GM21515 (cell line): ENCODE measurements around the gene CD6.

Source experiments
- ATAC-seq: cut with Tn5 transposase; IDR thresholded peaks from one replicate; pipeline ENCODE4 v1.9.1; 2021; ENCODE audit not compliant: unreplicated experiment

The CD6 gene

GRCh38 chr11:60984636-60985035 is 13.2 kb downstream of the CD6 start:
- no peak for ATAC-seq

- no peak for ATAC-seq
Observed at GRCh38 chr11:60985501-60985900, 14.0 kb downstream of the CD6 start.

GRCh38 chr11:60985991-60986915 is 14.8 kb downstream of the CD6 start:
- ATAC-seq, result no peak

DNA sequence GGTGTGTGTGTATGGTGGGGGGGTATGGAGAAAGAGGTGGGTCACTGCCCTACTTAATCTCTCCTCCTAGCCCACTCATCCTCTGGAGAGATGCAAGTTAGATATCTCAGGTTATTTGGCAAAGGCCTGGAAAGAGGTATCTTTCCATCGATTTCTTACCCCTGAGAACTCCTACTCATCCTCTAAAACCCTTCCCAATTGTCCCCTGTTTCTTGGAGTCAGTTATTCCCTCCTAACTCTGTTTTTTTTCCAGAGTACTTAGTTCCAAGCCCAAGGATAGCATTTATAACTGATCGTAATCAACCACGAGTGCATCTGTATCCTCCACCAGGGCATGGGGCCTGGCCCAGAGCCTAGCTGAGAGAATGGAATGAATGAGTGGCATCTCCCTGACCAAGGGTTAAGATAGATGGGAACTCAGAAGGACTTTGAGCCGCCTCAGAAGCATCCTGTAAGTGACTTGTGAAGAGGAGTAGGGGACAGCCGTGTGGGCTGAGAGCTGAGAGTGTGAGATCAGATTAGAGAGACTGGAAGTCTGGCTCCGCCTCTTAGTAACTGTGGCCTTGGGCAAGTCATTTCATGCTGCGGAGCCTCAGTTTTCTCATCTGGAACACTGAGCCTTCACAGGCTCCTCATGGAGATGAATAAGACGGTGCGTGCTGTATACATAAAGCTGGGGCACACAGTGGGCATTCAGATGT is 16.2 kb downstream of the CD6 start:
- ATAC-seq, result no peak

DNA sequence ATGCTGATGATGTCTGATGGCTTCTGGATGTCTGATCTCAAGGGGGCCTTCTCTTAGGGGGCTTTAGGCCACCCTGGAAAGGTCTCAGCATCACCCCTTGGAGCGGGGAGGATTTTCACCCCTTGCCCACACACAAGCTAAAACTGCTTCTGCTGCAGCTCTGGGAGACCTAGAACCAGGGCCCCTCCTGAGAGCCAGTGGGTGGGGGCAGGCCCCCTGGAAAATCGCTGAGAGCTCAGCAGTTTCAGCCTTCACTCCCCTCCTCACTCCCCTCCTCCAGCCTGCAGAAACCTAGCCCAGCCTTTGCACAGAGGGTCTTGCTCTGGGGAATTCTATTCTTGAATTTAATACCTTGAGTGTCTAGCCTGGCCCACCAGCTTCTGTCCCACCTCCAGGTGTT is 17.2 kb downstream of the CD6 start:
- ATAC-seq, result no peak

GRCh38 chr11:60989093-60989650 is 17.7 kb downstream of the CD6 start:
- no peak for ATAC-seq

- ATAC-seq, result no peak
Observed at GRCh38 chr11:60991457-60991856, 20.0 kb downstream of the CD6 start.

DNA sequence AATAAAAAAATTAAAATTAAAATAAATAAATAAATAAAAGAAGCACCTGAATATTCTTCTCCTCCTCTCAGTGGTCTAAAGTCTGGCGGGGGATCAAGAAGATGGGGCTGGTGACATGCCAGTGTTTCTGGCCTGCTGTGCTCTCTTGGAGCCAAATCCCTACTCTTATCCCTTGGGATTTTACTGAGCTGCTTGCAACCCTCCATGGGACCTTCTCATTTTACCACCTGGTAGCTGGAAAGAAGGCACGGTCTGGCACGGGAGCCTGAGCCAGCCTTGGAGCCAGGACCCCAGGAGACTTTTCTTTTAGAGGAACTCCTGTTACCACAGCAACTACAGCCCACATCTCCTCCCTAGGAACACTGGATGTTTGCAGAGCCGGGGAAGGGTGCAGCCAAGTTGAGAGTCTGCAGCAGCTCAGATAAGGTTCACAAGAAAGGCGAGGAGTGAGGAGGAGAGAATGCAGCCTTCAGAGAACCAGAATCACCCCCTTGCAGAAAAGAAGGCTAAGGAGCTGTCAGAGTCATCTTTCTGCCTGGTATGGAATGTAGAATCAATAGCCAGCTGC is 21.4 kb downstream of the CD6 start:
- ATAC-seq, result no peak

DNA sequence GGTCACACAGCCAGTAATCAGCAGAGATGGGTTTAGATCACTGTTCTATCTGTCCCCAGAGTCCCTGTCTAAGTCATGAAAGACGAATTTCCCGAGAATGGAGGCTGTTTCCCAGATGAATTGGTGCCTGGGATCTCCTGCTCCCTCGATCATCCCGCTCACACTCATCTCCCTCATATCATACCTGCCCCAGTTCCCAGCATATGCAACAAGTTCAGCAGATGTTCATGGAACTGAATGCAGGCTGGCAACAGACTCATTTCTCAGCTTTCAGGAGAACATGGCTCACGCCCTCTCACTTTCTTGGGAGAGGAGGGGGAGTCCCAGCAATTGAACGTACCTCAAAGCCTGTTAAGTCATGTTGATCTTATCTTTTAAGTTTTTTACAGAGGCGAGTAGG is 22.1 kb downstream of the CD6 start:
- no peak for ATAC-seq

DNA sequence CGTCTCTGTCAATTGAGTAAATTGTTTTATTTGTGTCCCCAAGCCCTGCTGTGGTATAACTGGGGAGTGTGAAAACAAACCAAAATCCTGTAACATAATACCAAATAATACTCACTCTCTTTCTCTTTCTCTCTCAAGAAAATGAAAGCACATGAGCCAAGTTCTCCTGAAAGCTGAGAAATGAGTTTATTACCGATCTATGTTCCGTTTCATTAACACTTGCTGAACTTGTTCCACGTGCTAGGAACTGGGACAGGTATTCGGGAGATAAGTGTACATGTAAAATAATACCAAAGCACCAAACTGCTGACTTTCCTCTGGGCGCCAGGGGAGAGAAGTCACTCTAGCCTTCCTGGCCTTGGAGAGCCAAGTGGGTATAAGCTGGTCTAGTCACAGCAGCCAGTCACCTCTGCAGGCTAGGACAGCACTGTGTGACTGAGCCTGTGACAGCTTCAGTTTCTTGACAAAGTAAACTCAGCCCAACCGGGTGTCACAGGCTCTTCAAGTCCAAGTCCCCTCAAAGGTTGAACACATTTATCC is 23.1 kb downstream of the CD6 start:
- no peak for ATAC-seq

DNA sequence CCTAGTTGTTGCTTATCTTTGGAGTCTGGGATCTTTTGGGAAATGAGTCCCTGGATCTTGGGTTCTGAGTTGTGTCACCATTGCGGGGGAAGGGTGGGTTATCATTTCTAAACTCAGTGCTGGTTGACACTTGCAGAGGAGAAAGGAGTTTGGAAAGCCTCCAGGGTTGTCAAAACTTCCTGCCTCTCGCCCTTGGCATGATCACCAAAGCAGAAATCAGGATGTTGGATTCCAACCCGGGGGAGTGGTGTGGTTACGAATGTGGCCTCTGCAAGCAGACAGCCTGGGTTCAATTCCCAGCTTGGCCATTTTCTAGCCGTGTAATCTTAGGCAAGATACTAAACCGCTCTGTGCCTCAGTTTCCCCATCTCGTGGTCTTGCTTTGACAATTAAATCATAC is 24.3 kb downstream of the CD6 start:
- ATAC-seq, result no peak

GRCh38 chr11:60996381-60997138 is 25.1 kb downstream of the CD6 start:
- no peak for ATAC-seq

DNA sequence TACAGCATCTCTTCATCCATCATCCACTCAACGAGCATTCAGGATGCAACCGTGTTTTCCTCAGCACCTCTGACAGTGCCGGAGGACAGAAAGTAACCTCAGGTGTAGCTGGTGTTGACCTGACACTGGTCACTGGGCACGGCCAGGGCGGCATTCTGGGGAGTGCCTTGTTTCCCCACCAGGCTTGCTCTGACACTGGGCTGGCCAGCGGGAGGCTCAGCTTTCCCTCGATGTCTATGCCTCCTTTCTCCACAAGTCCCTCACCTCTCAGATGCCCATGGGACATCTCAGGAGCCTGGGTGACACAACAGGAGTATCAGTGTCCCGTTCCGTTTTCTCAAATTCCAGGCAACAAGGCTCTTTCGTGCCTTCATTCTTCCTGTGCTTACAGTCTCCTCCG is 28.9 kb downstream of the CD6 start:
- ATAC-seq, result no peak

GRCh38 chr11:61001931-61002330 is 30.5 kb downstream of the CD6 start:
- ATAC-seq, result no peak

DNA sequence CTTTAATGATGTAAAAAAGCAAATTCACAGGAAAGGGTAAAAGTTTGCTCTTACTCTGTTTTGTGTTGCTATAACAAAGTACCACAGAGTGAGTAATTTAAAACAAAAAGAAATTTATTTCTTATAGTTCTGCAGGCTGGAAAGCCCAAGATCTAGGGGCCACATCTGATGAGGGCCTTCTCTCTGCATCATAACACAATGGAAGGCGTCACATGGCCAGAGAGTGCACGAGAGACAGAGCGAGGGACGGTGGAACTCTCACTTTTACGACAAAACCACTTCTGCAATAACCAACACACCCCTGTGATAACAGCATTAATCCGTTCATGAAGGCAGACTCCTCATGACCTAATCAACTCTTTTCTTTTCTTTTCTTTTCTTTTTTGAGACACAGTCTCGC is 31.1 kb downstream of the CD6 start:
- ATAC-seq, result no peak

DNA sequence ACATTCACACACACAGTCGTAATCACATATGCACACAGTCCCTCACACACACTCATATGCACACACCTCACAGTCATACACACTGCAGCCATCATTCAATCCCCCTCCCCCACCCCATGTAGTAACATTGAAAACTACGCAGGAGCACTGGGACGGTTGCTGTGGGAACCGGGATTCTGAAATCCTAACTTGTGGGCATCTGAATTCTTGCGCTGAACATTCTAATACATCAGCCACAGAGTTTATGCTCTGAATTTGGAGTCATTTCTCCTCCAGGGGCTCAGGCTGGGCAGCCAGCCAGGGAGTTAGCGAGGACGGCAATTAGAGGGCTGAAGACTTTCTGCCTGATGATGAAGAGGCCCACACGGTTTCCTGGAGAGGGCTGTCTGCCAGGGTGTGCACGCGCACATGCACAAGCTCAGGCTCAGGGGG is 32.7 kb downstream of the CD6 start:
- ATAC-seq, result no peak

DNA sequence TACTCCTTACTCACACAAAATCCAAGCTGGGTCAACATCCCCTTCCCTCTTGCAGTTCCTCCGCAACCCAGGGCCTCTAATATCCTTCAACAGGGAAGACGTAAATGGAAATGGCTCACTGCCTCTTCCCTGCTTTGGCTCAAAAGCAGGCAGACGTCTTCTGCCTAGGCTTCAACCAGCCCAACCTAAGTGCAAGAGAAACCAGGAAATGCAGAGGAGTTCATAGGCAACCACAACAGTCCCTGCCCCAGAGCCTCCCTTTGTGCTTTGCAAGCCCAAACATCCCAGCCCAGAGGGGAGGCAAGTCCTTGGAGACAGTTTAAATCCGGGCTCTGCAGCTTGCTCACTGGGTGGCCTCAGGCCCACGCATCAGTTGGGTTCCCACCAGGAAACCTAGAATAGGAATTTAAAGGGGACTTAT is 33.3 kb downstream of the CD6 start:
- ATAC-seq, result no peak

DNA sequence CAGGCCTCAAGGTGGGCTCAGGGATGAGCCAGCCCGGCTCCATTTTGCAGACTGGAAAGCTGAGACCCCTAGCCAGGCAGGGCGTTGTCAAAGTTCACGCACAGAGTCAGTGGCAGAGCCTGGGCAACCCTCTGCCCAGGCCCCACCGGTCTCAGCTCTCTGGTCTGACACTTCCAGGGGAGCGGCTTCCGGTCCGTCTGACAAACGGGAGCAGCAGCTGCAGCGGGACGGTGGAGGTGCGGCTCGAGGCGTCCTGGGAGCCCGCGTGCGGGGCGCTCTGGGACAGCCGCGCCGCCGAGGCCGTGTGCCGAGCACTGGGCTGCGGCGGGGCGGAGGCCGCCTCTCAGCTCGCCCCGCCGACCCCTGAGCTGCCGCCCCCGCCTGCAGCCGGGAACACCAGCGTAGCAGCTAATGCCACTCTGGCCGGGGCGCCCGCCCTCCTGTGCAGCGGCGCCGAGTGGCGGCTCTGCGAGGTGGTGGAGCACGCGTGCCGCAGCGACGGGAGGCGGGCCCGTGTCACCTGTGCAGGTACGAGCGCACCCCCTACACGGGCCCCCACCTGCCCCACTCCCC is 36.0 kb downstream of the CD6 start:
- no peak for ATAC-seq

DNA sequence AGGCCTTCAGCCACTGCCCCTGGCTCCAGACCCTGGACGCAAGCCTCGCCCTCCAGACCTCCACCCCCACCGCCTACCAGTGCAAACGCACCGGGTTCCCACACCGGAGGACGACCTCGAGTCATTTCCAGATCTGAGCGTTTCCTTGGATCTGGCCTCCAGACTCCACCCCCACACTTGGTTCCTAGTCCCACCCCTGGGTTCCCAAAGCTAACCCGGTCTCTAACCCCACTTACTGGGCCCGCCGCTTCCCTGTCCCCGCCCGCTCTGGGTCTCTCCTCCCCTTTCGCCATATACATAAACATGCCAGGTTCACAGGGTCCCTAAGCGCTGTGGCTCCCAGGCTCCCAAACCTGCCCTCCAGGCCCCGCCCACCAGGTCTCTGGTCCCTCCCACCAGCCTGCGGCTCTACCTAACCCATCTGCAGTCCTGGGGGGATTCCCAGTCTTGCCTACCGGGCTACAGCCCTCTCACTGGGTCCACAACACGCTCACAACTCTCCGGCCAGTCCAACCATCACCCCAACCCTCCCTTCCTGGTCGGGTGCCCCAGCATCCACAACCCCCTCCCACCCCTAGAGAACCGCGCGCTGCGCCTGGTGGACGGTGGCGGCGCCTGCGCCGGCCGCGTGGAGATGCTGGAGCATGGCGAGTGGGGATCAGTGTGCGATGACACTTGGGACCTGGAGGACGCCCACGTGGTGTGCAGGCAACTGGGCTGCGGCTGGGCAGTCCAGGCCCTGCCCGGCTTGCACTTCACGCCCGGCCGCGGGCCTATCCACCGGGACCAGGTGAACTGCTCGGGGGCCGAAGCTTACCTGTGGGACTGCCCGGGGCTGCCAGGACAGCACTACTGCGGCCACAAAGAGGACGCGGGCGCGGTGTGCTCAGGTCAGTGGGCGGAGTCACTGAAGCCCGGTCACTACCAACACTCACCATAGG is 36.7 kb downstream of the CD6 start:
- ATAC-seq, result no peak
